OCI-LY7 (cell line): ENCODE measurements around the gene SLC9A3.

Experiments
- CTCF ChIP-seq: fragments of 200-600 bp; sonication (generic); conservative IDR thresholded peaks from 2 replicates; pipeline ENCODE4 v1.5.1; 2014; ENCODE audit warnings: mild to moderate bottlenecking, antibody characterized with exemption, low read length, moderate library complexity, mixed read lengths
- EZH2phosphoT487 ChIP-seq: fragments of 200-600 bp; sonication (generic); IDR thresholded peaks from 2 replicates; pipeline ENCODE4 v1.6.1; 2018; ENCODE audit warnings: low read depth, borderline replicate concordance, mild to moderate bottlenecking, mixed run types, antibody characterized with exemption, low read length, moderate library complexity, mixed read lengths

GRCh38 chr5:568809-569208 lies 44.6 kb upstream of the SLC9A3 start:
- TF ChIP-seq CTCF (no peak), EZH2phosphoT487 (no peak)
